ENCODE data around the gene MAMDC4. TPM values are rescaled to one million over a fixed set of nuclear protein-coding genes. Genes with fewer than 3 reads are reported as not detected.
"Not testable (repeated sequence)": the region's sequence is repeated elsewhere in the genome, so short reads cannot be mapped to it uniquely, and the experiment has no call there.

Gene MAMDC4
- polyA plus RNA-seq (ENCODE audit: insufficient read length in 4 of 4): 10 to 100 TPM in 1 of 4 donors, 1 to 10 TPM in 3; 6.0 to 10.6 (median 6.9) TPM

DNA sequence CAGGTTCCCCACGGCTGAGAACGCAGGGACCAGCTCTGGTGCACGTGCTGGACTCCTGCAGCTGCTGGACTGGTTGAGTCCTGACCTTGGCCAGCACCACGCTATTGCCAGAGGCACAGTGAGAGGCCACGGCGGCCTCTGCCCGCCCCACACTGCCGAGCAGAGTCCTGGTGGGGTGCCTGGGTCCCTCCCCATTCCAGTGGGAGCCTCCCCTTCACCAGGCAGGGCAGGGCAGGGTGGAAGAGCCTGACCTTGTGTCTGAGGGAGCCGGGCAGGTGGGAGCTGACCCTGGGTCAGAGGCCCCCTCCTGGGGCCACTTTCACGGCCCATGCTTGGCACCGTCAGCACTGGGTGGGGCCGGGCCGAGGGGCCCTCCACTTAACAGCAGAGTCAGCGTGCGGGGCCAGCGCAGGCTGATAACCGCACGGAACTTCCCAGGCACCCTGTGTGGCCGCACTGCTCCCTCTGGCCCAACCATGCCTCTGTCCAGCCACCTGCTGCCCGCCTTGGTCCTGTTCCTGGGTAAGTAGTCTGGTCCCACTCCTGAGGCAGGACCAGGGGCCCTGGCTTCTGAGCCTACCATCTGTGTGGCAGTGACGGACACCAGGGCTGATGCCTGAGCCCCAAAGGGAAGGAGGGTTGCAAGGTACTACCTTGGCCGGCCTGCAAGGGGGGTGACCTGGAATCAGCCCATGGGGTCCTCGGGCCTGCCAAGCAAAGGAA is at the start of gene MAMDC4:
Gene MAMDC4, plus strand, starts transcription at position 406 of the 723 bp plus-strand sequence. Its CDS starts 71 bp downstream, at position 477.
- no peak for DNase-seq (ENCODE audit: low read depth in 4 of 4, low spot score in 3 of 4)

GRCh38 chr9:136803009-136803550 is 49.1 kb upstream of the MAMDC4 start:
- not testable (repeated sequence) for DNase-seq (ENCODE audit: low read depth in 4 of 4, low spot score in 3 of 4)

DNA sequence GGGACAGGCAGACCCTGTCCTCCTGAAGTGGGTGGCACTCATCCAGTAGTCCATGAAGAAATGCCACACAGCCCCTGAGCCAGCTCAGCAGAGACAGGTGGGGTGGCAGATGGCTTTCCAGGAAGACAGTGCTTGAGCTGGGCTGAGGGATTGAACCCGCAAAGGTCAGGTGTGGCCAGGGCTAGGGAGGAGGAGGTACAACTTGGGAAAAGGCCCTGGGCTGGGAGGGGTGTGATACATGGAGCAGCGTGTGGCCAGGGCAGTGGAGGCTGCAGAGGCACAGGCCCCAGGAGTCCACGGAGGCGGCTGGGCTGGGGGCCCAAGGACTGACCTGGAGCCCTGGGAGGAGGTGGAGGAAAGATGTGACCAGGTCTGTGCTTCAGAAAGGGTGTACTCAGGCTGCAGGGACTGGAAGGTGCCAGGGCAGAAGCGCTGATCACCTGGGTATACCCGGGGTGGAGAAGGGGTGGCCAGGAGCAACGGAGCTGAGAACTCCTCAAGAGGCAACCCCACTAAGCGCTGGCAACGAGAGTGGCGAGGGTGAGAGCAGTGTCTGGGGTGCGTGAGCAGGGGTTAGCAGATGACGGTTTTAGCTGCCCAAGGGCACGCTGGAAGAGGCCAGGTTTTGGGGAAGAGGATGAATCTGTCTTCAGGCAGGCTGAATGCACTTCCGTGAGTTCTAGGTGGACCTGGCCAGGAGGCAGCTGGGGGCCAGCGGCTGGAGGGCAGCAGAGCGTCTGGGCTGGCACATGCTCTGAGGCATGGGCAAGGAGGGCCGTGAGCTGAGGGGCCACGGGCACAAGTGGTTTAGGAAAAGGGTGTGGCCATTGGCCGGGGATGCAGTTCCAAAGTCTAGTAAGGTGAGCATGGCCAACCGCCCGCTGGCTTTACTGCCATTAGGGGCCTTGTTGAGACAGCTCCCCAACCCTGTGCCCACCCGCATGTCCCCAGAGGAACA is 48.3 kb upstream of the MAMDC4 start:
- DNase-seq (ENCODE audit: low read depth in 4 of 4, low spot score in 3 of 4): no peak

DNA sequence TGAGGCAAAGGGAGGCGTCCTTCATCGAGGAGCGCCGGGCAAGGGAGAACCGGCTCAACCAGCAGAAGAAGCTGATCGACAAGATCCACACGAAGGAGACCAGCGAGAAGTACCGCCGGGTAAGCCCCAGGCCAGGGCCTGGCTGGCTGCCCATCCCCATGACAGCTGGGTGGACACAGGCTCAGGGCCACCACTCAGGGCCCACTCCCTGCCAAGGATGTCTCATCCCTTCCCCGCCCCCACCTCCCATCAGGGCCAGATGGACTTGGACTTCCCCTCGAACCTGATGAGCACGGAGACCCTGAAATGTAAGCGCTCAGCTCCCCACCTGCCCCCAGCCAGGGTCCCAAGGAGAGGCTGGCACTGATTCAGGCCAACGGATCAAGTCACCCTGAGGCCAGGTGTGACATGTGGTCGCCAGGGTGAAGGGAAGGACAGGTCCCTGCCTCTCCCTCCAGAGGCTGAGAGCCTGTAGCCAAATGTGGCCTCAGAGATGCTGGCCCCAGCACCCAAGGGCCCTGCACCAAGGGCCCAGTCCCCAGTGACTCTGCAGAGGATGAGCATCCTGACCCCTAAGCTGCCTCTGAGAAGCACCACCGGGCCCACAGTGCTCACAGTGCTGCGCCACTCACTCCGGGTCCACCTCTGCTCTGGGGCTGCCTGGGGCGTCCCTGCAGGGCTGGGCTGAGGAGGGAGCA is 47.5 kb upstream of the MAMDC4 start:
- DNase-seq (ENCODE audit: low read depth in 4 of 4, low spot score in 3 of 4): no peak

- no peak for DNase-seq (ENCODE audit: low read depth in 4 of 4, low spot score in 3 of 4)
Measured at GRCh38 chr9:136805207-136805740, 46.9 kb upstream of the MAMDC4 start.

DNA sequence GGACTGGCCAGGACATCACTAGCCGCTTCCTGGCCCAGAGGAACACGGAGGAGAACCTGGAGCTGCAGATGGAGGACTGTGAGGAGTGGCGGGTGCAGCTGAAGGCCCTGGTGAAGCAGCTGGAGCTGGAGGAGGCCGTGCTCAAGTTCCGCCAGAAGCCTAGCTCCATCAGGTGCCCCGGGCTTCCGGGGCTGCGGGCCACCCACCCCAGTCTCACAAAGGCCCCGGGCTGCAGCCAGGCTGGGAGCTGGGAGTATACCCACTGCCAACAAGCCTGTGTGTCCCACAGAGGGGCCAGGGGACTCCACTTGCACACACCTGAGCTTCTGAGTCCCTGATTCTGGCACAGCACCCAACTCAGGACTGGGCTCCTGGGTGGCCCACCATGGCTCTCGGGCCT is 46.1 kb upstream of the MAMDC4 start:
- DNase-seq (ENCODE audit: low read depth in 4 of 4, low spot score in 3 of 4): no peak

- DNase-seq (ENCODE audit: low read depth in 4 of 4, low spot score in 3 of 4): no peak
Measured at GRCh38 chr9:136806631-136807201, 45.4 kb upstream of the MAMDC4 start.

GRCh38 chr9:136807281-136808074 is 44.7 kb upstream of the MAMDC4 start, which contains the start of gene RABL6:
Gene RABL6 (plus strand): TSS chr9:136807948. CDS start chr9:136808197, 249 bp downstream.
- DNase-seq (ENCODE audit: low read depth in 4 of 4, low spot score in 3 of 4): no peak

DNA sequence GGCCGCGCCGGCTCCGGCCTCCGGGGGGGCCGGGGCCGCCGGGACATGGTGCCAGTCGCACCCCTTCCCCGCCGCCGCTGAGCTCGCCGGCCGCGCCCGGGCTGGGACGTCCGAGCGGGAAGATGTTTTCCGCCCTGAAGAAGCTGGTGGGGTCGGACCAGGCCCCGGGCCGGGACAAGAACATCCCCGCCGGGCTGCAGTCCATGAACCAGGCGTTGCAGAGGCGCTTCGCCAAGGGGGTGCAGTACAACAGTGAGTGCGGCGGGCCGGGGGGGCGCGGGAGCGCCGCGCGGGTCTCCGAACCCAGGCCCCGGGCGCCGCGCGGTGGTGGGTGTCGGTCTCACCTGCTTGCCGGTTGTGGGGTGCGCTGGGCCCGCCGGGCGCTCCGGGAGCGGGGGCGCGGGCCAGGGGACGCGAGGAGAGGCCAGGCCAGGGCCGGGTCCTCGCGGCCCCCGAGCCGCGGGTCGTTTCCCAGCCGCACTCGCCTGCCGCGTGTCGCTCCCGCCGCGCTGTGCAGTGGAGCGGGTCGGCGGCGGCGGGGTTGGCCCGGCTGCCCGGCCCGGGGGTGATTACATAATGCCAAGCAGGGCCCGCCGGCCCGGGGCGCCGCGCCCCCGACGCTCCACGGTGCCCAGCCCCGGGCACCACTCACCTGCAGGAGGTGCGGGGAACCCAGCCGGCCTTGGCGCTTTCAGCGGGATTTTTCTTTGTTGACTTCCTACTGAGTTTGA is 43.9 kb upstream of the MAMDC4 start:
- DNase-seq (ENCODE audit: low read depth in 4 of 4, low spot score in 3 of 4): no peak

DNA sequence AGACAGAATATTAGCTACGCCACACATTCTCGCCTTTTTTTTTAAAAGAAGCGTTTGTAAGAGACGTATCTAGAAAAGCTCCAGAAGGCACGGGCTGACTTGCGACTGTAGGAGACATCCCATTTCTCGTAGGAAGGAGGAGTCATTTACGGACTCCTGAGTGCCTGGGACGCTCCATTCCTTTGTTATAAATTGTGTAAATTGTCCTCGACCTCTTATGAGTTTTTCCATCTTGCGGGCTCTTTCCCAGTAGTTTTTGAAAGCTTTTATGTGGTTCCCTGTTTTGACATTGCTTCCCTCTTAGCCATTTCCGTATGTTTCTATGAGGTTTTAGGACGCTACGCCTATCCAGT is 43.4 kb upstream of the MAMDC4 start:
- DNase-seq (ENCODE audit: low read depth in 4 of 4, low spot score in 3 of 4): no peak

DNA sequence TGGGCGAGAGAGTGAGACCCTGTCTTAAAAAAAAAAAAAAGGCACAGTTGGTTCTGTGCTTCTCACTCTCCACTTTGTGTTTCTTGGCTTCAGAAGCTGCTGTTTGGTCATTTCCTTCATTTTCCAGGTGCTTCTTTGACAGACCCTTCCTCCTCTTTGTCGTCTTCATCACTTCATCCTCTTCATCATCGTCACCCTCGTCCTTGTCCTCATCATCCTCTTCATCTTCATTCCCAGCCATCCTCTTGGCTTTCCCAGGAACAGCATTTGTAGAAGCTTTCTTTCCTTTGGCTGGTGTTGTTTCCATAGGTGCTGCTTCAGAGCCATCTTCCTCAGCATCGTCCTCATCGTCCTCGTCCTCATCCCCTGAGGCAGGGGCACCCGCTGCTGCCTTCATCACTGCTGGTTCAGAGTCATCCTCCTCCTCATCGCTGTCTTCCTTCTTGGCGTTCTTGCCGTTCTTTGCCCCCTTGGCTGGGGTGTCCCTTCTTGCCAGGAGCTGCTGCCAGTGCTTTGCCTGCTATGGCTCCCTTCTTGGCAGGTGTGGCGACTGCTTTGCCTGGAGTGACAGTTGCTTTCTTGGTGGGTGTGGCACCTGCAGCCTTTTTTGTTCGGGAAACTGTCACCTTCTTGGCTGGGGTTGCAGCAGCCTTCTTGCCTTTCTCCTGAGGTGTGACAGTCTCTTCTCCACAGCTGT is 37.3 kb upstream of the MAMDC4 start:
- DNase-seq (ENCODE audit: low read depth in 4 of 4, low spot score in 3 of 4): no peak

GRCh38 chr9:136815422-136815782 is 36.7 kb upstream of the MAMDC4 start:
- no peak for DNase-seq (ENCODE audit: low read depth in 4 of 4, low spot score in 3 of 4)

GRCh38 chr9:136820971-136821825 is 30.9 kb upstream of the MAMDC4 start:
- no peak for DNase-seq (ENCODE audit: low read depth in 4 of 4, low spot score in 3 of 4)

DNA sequence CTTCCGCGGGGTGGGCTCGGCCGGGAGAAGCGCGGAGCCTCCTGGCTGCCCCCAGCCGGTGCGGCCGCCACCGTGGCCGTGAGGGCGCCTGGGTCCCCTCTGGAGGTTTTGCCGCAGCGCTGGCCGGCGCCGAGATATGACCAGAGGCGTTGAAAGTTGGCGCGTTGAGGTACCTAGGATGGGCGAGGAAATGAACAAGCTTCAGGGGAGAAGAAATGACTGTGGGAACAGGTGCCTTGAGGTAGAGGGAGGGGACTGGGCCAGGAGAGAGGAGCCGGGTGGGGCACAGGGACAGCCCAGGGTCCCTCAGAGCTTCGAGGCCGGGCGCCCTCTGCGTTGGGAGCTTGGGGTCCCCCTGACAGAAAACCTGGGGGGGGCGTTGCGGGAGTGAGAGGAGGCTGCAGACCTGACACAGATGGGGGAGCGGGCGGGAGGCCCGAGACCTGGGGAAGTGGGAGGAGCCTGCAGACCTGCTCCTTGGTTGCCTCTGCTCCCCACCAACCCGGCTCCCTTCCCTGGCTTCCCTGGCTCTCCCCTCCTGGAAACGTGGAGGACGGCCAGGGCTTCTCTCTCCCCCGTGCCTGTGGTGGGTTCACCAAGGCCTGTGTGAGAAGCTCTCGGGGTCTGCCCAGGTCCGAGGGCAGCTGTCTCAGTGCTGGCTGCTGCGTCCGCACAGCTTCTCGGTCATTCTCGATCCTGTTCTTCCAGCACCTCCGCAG is 30.2 kb upstream of the MAMDC4 start:
- no peak for DNase-seq (ENCODE audit: low read depth in 4 of 4, low spot score in 3 of 4)

DNA sequence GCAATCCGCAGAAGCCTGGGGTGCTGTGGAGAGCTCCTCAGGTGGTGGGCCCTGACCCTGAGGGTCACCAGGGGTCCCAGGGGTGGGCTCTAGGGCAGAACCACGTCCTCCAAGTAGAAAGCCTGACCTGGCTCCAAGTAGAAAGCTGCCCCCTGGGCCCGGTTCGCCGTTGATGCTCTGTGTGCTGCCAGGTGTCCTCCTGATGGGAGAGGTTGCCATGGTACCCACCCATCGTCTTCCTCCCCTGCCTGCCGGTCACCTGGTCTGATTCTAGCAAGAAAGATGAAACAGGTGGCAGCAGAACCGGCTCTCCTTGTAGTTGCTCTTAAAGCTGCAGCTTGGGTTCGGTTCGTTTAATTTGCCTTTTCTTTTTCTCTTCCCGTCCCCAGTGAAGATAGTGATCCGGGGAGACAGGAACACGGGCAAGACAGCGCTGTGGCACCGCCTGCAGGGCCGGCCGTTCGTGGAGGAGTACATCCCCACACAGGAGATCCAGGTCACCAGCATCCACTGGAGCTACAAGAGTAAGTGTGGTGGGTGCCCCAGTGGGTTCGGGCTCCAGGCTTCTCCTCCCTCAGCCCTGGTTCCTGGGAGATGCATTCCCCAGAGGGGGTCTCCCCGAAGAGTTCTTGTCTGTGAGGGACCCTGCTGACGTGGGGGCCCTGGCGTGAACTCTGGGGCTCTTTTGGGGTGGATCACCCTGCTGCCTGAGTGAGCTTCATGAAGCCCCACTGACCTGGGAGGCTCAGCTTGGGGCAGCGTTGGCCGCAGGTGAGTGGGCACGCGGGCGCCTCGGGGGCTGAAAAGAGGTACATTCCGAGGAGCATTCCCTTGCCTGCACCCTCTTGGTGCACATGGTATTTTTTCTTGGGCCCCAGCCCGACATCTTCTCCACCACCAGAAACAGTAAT is 28.8 kb upstream of the MAMDC4 start:
- no peak for DNase-seq (ENCODE audit: low read depth in 4 of 4, low spot score in 3 of 4)
